ENCODE data around the gene SERPINA5.

Gene SERPINA5

GRCh38 chr14:94588311-94588710 lies 7.1 kb downstream of the SERPINA5 start:
- no peaks in the 10 kb centered on the region for H3K27me3 ChIP-seq (replicated peaks; ENCODE audit: insufficient read depth, low read length)
- H3K79me2 ChIP-seq (ENCODE audit: low read length), result no peaks in the 10 kb centered on the region
- TF ChIP-seq EZH2phosphoT487 (IDR thresholded peaks at IDR 0.05; ENCODE audit: low read length) (no peak), EZH2 (optimal IDR thresholded peaks at IDR 0.05; ENCODE audit: low read depth, low read length) (no peak), CTCF (IDR thresholded peaks at IDR 0.05; ENCODE audit: low read length) (no peak)
- no peak overlapping the region for H3K9ac ChIP-seq (ENCODE audit: low read length)
- no peak overlapping the region for H3K27ac ChIP-seq (ENCODE audit: low read length)
- no peaks in the 10 kb centered on the region for H3F3A ChIP-seq (ENCODE audit: insufficient read depth, low read length)
- no peaks in the 10 kb centered on the region for H3K4me1 ChIP-seq (ENCODE audit: low read length)
- H3K36me3 ChIP-seq (replicated peaks; ENCODE audit: insufficient read depth, low read length), result no peaks in the 10 kb centered on the region
- no peak overlapping the region for H3K4me2 ChIP-seq (ENCODE audit: low read depth, low read length)
- H3K9me3 ChIP-seq (replicated peaks; ENCODE audit: insufficient read depth, low read length), result no peaks in the 10 kb centered on the region
- H2AFZ ChIP-seq (ENCODE audit: low read length), result no peak overlapping the region
- no peaks in the 10 kb centered on the region for H3K9me2 ChIP-seq (replicated peaks; ENCODE audit: insufficient read depth, low read length)
- H3K4me3 ChIP-seq (ENCODE audit: low read length), result no peak overlapping the region
- no peak for DNase-seq
- no peaks in the 10 kb centered on the region for H4K20me1 ChIP-seq (ENCODE audit: insufficient read depth, low read length)

GRCh38 chr14:94591073-94591472 lies 9.8 kb downstream of the SERPINA5 start:
- no peaks in the 10 kb centered on the region for H3K9me2 ChIP-seq (replicated peaks; ENCODE audit: insufficient read depth, low read length)
- H3K27me3 ChIP-seq (replicated peaks; ENCODE audit: insufficient read depth, low read length), result no peaks in the 10 kb centered on the region
- H3K9ac ChIP-seq (ENCODE audit: low read length), result no peak overlapping the region
- H3K4me2 ChIP-seq (ENCODE audit: low read depth, low read length), result no peak overlapping the region
- no peaks in the 10 kb centered on the region for H3K79me2 ChIP-seq (ENCODE audit: low read length)
- DNase-seq, result no peak
- H3F3A ChIP-seq (ENCODE audit: insufficient read depth, low read length), result no peaks in the 10 kb centered on the region
- H4K20me1 ChIP-seq (ENCODE audit: insufficient read depth, low read length), result no peaks in the 10 kb centered on the region
- no peaks in the 10 kb centered on the region for H3K4me1 ChIP-seq (ENCODE audit: low read length)
- H2AFZ ChIP-seq (ENCODE audit: low read length), result no peak overlapping the region
- no peaks in the 10 kb centered on the region for H3K36me3 ChIP-seq (replicated peaks; ENCODE audit: insufficient read depth, low read length)
- H3K9me3 ChIP-seq (replicated peaks; ENCODE audit: insufficient read depth, low read length), result no peaks in the 10 kb centered on the region
- no peak overlapping the region for H3K4me3 ChIP-seq (ENCODE audit: low read length)
- no peak overlapping the region for H3K27ac ChIP-seq (ENCODE audit: low read length)
- no peak for TF ChIP-seq CTCF (IDR thresholded peaks at IDR 0.05; ENCODE audit: low read length)
- no peak for TF ChIP-seq EZH2phosphoT487 (IDR thresholded peaks at IDR 0.05; ENCODE audit: low read length)
- no peak for TF ChIP-seq EZH2 (optimal IDR thresholded peaks at IDR 0.05; ENCODE audit: low read depth, low read length)

- H3K36me3 ChIP-seq (replicated peaks; ENCODE audit: insufficient read depth, low read length), result no peaks in the 10 kb centered on the region
- H4K20me1 ChIP-seq (ENCODE audit: insufficient read depth, low read length), result no peaks in the 10 kb centered on the region
- no peak overlapping the region for H3K9ac ChIP-seq (ENCODE audit: low read length)
- H3K4me3 ChIP-seq (ENCODE audit: low read length), result no peak overlapping the region
- H3K4me1 ChIP-seq (ENCODE audit: low read length), result no peaks in the 10 kb centered on the region
- H3K79me2 ChIP-seq (ENCODE audit: low read length), result no peaks in the 10 kb centered on the region
- no peak for DNase-seq
- H3F3A ChIP-seq (ENCODE audit: insufficient read depth, low read length), result no peaks in the 10 kb centered on the region
- no peaks in the 10 kb centered on the region for H3K27me3 ChIP-seq (replicated peaks; ENCODE audit: insufficient read depth, low read length)
- H3K9me3 ChIP-seq (replicated peaks; ENCODE audit: insufficient read depth, low read length), result no peaks in the 10 kb centered on the region
- H3K4me2 ChIP-seq (ENCODE audit: low read depth, low read length), result no peak overlapping the region
- TF ChIP-seq EZH2 (optimal IDR thresholded peaks at IDR 0.05; ENCODE audit: low read depth, low read length) (no peak), CTCF (IDR thresholded peaks at IDR 0.05; ENCODE audit: low read length) (no peak), EZH2phosphoT487 (IDR thresholded peaks at IDR 0.05; ENCODE audit: low read length) (no peak)
- H3K9me2 ChIP-seq (replicated peaks; ENCODE audit: insufficient read depth, low read length), result no peaks in the 10 kb centered on the region
- no peak overlapping the region for H2AFZ ChIP-seq (ENCODE audit: low read length)
- H3K27ac ChIP-seq (ENCODE audit: low read length), result no peak overlapping the region
Observed at GRCh38 chr14:94591871-94592270, 10.6 kb downstream of the SERPINA5 start.
